Testis (tissue), 2 donors: ENCODE measurements around the gene LSP1.

Source experiments
- POLR2A ChIP-seq: fragments of 450-650 bp; IDR thresholded peaks from one replicate; pipeline ENCODE4 v1.6.1; 2017; ENCODE audit warnings: antibody characterized with exemption, mild to moderate bottlenecking, moderate library complexity
- TF ChIP-seq, protein P1 (sequence below), 3 experiments: fragments of 450-650 bp in 2 of 3; fragments of 200-600 bp in 1 of 3; sonication (generic) in 1 of 3; IDR thresholded peaks; one replicate each; pipeline ENCODE4 v1.5.1; 2016 to 2019; ENCODE audit warnings: antibody characterized with exemption in 3 of 3, mild to moderate bottlenecking in 2 of 3, moderate library complexity in 1 of 3

DNA sequence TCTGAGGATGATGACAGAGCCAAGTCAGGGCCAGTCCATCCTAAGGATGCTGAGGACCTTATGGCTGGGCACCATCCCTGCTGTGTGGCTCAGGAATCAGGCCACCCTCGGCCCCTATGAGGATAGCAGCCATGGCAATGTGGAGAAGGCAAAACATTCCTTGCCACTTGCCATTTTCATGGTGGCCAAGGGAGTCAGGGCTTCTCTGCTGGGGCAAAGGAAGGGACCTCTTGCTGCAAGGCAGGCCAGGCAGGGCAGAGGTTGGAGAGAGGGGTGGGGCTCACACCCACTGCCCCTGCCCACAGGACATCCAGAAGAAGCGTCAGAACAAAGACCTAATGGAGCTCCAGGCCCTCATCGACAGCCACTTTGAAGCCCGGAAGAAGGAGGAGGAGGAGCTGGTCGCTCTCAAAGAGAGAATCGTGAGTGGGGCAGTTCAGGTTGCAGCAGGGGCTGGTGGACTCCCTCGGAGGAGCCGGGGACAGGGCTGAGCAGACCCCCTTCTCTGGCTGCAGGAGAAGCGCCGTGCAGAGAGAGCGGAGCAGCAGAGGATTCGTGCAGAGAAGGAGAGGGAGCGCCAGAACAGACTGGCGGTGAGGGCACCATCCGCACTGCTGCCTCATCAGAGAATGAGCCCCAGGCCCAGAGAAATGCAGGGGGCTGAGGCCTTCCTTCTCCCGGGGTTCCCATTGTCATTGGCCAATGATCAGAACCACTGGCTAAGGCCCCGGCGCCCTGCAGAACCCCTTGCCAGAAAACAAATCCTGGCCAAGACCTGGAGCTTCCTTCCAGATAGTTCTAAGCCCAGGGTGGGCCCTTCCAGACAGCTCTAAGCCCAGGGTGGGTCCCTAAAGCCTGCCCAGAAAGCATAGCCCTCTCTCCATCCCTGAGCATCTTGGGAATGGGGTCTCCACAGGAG lies 80.8 kb downstream of the LSP1 start:
- TF ChIP-seq POLR2A: no peak
- TF ChIP-seq, protein P1, sequence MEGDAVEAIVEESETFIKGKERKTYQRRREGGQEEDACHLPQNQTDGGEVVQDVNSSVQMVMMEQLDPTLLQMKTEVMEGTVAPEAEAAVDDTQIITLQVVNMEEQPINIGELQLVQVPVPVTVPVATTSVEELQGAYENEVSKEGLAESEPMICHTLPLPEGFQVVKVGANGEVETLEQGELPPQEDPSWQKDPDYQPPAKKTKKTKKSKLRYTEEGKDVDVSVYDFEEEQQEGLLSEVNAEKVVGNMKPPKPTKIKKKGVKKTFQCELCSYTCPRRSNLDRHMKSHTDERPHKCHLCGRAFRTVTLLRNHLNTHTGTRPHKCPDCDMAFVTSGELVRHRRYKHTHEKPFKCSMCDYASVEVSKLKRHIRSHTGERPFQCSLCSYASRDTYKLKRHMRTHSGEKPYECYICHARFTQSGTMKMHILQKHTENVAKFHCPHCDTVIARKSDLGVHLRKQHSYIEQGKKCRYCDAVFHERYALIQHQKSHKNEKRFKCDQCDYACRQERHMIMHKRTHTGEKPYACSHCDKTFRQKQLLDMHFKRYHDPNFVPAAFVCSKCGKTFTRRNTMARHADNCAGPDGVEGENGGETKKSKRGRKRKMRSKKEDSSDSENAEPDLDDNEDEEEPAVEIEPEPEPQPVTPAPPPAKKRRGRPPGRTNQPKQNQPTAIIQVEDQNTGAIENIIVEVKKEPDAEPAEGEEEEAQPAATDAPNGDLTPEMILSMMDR (IDR thresholded peaks at IDR 0.05): no peak
